NT2/D1 (cell line): Measurements from ENCODE around the gene ZNF829.

Source experiments
- SUZ12 ChIP-seq: IDR thresholded peaks from 2 replicates; pipeline ENCODE4 v1.6.1; 2011; ENCODE audit not compliant: insufficient read length, insufficient read depth; ENCODE audit errors: extremely low read depth
- YY1 ChIP-seq: IDR thresholded peaks from 2 replicates; pipeline ENCODE4 v1.6.1; 2011; ENCODE audit not compliant: insufficient read length, insufficient read depth
- ZNF274 ChIP-seq: IDR thresholded peaks from 2 replicates; pipeline ENCODE4 v1.6.1; 2011; ENCODE audit warnings: mild to moderate bottlenecking, low read depth, low read length

DNA sequence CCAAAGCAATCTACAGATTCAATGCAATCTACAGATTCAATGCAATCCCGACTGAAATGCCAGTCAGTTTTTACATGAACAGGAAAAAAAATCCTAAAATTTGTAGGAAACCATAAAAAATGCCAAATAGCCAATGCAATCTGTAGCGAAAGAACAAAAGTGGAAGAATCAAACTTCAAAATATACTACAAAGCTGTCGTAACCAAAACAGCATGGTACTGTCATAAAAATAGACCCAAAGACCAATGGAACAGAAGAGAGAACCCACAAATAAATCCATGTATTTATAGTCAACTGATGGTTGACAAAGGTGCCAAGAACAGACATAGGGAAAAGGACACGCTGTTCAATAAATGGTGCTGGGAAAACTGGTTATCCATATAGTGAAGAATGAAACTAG lies 17.7 kb downstream of the ZNF829 start:
- no peak for TF ChIP-seq YY1
- no peak for TF ChIP-seq ZNF274
- no peak for TF ChIP-seq SUZ12
